IPS-18c (cell line): ENCODE data around the gene ZSCAN31.

Experiments
- H3K4me3 ChIP-seq: 2 replicates; pipeline ENCODE4 v1.7.0; 2013; ENCODE audit warnings: low read depth, mild to moderate bottlenecking, low read length, moderate library complexity; ENCODE audit not compliant: insufficient read depth
- H3K9me3 ChIP-seq: one replicate; pipeline ENCODE4 v1.6.1; 2013; ENCODE audit warnings: mild to moderate bottlenecking, low read length, moderate library complexity; ENCODE audit not compliant: control insufficient read depth, insufficient read depth

The ZSCAN31 gene

DNA sequence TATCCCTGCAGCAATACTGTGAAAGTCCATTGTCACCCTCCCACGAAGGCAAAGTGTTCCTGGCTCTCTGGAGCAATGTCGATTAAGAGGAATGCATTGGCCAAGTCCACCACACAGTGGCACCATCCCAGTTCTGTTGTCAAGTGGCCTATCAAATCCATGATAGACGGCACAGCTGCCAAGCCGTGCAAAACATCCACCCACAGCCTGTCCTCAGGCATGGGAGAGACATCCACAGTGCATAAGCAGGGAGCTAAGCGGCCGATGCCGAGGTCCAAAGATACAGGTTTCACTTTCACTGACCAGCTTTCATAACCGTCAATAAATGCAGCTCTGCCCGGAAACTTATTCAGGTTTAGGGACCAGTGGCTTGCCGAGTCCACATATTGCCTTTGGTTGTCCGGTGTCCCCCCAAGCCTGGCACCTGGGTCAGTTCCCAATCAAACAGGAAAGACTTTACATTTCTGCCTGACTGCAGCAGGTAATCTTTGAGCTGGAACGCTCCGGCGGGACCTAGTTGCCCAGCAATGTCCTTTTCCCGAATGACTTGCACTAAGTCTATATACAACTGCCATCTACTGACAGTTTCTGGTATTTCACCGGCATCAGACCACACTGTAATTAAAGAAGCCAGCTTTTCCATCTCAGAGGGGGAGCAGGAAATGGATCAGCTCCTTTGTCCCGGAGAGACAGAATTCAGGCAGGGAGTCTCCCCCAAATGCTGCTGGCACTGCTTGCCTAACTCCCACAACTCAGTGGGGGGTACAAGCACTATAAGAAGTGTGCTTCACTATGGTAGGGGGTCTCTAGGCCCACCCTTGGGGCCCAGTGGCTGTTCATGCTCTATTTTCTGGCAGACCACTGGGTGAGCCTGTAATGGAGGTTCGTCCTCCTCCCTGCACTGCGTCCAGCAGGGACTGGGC, 20.1 kb upstream of the ZSCAN31 start:
- peak overlapping the region; percentile 49 for H3K4me3 ChIP-seq

DNA sequence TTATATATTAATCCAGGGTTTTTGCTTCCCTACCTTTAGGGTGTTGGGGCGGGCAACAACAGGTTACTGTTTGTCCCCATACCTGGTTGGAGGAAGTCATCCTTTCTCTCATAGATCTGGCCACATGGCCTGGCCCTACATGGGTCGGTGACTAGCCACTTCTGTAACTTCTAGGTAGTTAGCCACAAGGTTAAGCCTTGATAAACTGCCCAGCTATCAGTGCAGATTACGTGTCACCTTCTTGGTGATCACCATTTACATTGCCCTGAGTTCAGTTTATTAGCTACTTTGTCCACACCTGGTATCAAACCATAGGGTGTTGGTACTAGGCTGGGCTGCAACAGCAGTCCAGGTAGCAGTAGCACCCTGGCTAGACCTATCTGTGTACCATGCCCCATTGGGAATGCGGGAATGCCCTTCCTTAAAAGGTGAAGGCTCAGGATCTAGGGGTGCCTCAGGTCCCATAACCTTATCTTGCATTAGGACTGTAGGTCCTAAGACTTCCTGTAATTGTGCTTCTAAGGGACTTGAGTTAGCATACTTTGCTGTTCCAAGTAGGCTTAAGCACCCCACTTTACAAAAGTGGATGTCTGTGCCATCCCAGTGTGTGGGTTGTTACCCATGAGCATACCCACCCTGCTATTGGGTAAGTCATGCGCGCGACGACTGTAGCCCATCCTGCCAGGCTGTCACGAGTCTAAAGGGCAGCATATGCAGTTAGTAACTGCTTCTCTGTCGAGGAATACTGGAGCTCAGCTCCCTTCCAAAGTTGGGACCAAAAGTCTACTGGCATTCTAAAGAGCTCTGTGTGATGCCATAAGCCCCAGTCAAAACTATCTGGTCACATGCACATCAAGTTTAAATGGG, 19.0 kb upstream of the ZSCAN31 start:
- H3K4me3 ChIP-seq = no peak overlapping the region
- no peaks in the 10 kb centered on the region for H3K9me3 ChIP-seq

More for the DNA sequence above, 20.1 kb upstream of the ZSCAN31 start:
- no peaks in the 10 kb centered on the region for H3K9me3 ChIP-seq

- no peaks in the 10 kb centered on the region for H3K9me3 ChIP-seq
- H3K4me3 ChIP-seq = no peak overlapping the region
Measured at GRCh38 chr6:28353981-28354676, 18.2 kb upstream of the ZSCAN31 start.

DNA sequence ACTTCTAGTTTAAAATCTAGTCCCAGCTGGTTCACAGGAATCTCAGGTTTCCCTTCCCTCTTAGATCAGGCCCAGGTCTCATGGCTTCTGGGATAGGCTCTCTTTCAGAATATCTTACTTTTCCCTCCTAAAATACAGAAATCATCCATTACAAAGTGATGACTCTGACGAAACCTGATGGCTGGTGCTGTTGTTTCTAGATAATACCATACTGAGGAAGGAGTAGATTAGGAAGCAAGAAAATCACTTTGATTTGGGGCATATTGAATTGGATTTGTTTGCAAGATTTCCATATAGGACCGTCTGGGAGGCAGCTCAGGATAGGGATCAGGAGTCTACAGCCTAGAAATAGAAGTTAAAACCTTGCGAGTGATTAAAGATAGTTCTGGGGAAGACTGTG, 17.4 kb upstream of the ZSCAN31 start:
- H3K9me3 ChIP-seq = no peaks in the 10 kb centered on the region
- no peak overlapping the region for H3K4me3 ChIP-seq

- Histone ChIP-seq H3K4me3 (no peak overlapping the region), H3K9me3 (no peaks in the 10 kb centered on the region)
Measured at GRCh38 chr6:28351493-28351925, 15.6 kb upstream of the ZSCAN31 start.

- H3K9me3 ChIP-seq = no peaks in the 10 kb centered on the region
- H3K4me3 ChIP-seq = no peak overlapping the region; the same call in 1 of the 2 replicates
Measured at GRCh38 chr6:28351087-28351486, 15.1 kb upstream of the ZSCAN31 start.

GRCh38 chr6:28349892-28350737, 14.2 kb upstream of the ZSCAN31 start, which contains the start of gene ZKSCAN3:
TSS of gene ZKSCAN3 (plus strand) at chr6:28349947. CDS start at chr6:28359587, 9,640 bp downstream.
- H3K4me3 ChIP-seq = peak within 1 kb of the TSS; percentile 85
- H3K9me3 ChIP-seq = no peaks in the 10 kb centered on the region

- Histone ChIP-seq H3K4me3 (peak overlapping the region; percentile 85), H3K9me3 (no peaks in the 10 kb centered on the region)
Measured at GRCh38 chr6:28349344-28349891, 13.5 kb upstream of the ZSCAN31 start.

DNA sequence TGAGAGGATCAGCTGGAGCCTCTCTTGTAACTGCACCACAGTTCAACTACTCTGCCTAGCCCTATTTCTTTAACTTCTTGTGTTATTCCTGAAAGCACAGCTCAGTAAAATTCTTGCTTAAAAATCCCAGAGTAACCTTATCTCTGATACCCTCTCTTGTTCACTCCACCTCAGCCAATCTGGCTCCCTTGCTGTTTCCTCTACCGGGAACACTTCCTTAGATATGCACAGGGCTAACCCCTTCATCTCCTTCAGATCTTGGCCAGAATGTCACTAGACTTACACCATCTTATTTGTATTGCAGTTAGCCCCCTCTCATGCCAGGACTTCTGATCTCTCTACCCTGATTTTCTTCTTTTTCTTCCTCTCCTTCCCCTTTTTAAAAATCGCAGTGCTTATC, 11.2 kb upstream of the ZSCAN31 start:
- no peaks in the 10 kb centered on the region for H3K9me3 ChIP-seq
- no peak overlapping the region for H3K4me3 ChIP-seq

- Histone ChIP-seq H3K4me3 (no peak overlapping the region), H3K9me3 (no peaks in the 10 kb centered on the region)
Measured at GRCh38 chr6:28345201-28345600, 9.3 kb upstream of the ZSCAN31 start.

GRCh38 chr6:28343898-28344677, 8.1 kb upstream of the ZSCAN31 start:
- Histone ChIP-seq H3K9me3 (no peaks in the 10 kb centered on the region), H3K4me3 (no peak overlapping the region)

- H3K9me3 ChIP-seq = no peaks in the 10 kb centered on the region
- H3K4me3 ChIP-seq = no peak overlapping the region
Measured at GRCh38 chr6:28340310-28341095, 4.6 kb upstream of the ZSCAN31 start.

- Histone ChIP-seq H3K4me3 (peak overlapping the region; percentile 73; the same call in 1 of the 2 replicates), H3K9me3 (no peaks in the 10 kb centered on the region)
Measured at GRCh38 chr6:28337121-28337520, 1.2 kb upstream of the ZSCAN31 start.

GRCh38 chr6:28336284-28337120, 554 bp upstream of the ZSCAN31 start:
- H3K4me3 ChIP-seq = peak overlapping the region; percentile 73
- no peaks in the 10 kb centered on the region for H3K9me3 ChIP-seq
